ENCODE data around the gene CUTA. TPM values are rescaled to one million over a fixed set of nuclear protein-coding genes. Genes with fewer than 3 reads are reported as not detected.

CUTA gene
- total RNA-seq, 3 donors from 2014 or later: 146 to 163 (median 151) TPM

- ATAC-seq (no peak), DNase-seq (no peak)
- Histone ChIP-seq H3K9me3 (no peaks in the 10 kb centered on the region), H3K4me3 (no peak overlapping the region), H3K36me3 (ENCODE audit: low read depth) (no peaks in the 10 kb centered on the region), H3K4me1 (ENCODE audit: low read depth) (peaks cover 15% of the 10 kb centered on the region)
- no peak for TF ChIP-seq CTCF (IDR thresholded peaks at IDR 0.05)
- intact Hi-C loops (cut with DNase I, micrococcal nuclease): no loop called here
Measured at GRCh38 chr6:33456156-33456555, 38.2 kb upstream of the CUTA start.

- peaks cover 15% of the 10 kb centered on the region for H3K4me1 ChIP-seq (ENCODE audit: low read depth)
- no peaks in the 10 kb centered on the region for H3K9me3 ChIP-seq
- H3K4me3 ChIP-seq: no peak overlapping the region
- no peak for TF ChIP-seq CTCF (IDR thresholded peaks at IDR 0.05)
- ATAC-seq (no peak), DNase-seq (no peak)
- H3K36me3 ChIP-seq (ENCODE audit: low read depth): no peaks in the 10 kb centered on the region
- intact Hi-C loops (cut with DNase I, micrococcal nuclease): no loop called here
Measured at GRCh38 chr6:33455051-33455450, 37.1 kb upstream of the CUTA start.

GRCh38 chr6:33454009-33454946 is 36.4 kb upstream of the CUTA start, which contains the start of gene ZBTB9:
Gene ZBTB9 (plus strand): TSS chr6:33454576. CDS start chr6:33455101, 525 bp downstream.
- no peaks in the 10 kb centered on the region for H3K9me3 ChIP-seq
- no peaks in the 10 kb centered on the region for H3K36me3 ChIP-seq (ENCODE audit: low read depth)
- ATAC-seq: peak; percentile 100
- TF ChIP-seq CTCF (IDR thresholded peaks at IDR 0.05): no peak
- H3K4me1 ChIP-seq (ENCODE audit: low read depth): peaks cover 15% of the 10 kb centered on the region
- intact Hi-C loops (cut with DNase I, micrococcal nuclease): no loop called here
- peak within 1 kb of the TSS; percentile 45 for H3K4me3 ChIP-seq
- peak; percentile 97 to 98 (median 98) for DNase-seq

- Histone ChIP-seq H3K4me1 (ENCODE audit: low read depth) (peaks cover 15% of the 10 kb centered on the region), H3K36me3 (ENCODE audit: low read depth) (no peaks in the 10 kb centered on the region), H3K9me3 (no peaks in the 10 kb centered on the region), H3K4me3 (peak overlapping the region; percentile 45)
- DNase-seq (no peak), ATAC-seq (no peak)
- intact Hi-C loops (cut with DNase I, micrococcal nuclease): no loop called here
- TF ChIP-seq CTCF (IDR thresholded peaks at IDR 0.05): no peak
Measured at GRCh38 chr6:33453393-33454008, 35.6 kb upstream of the CUTA start.

- intact Hi-C loops (cut with DNase I, micrococcal nuclease): no loop called here
- Histone ChIP-seq H3K36me3 (ENCODE audit: low read depth) (no peaks in the 10 kb centered on the region), H3K4me1 (ENCODE audit: low read depth) (peaks cover 15% of the 10 kb centered on the region), H3K4me3 (no peak overlapping the region), H3K9me3 (no peaks in the 10 kb centered on the region)
- ATAC-seq (no peak), DNase-seq (no peak)
- no peak for TF ChIP-seq CTCF (IDR thresholded peaks at IDR 0.05)
Measured at GRCh38 chr6:33452496-33452895, 34.6 kb upstream of the CUTA start.

All from mucosa of descending colon (tissue), 3 donors.